ENCODE data around the gene LRP6. TPM values are rescaled to one million over a fixed set of nuclear protein-coding genes. Genes with fewer than 3 reads are reported as not detected.

Gene LRP6
- total and polyA plus RNA-seq, 4 donors: 9.4 to 125 (median 26.8) TPM

- DNase-seq (no peak), ATAC-seq (ENCODE audit: insufficient read depth, low FRiP score) (no peak)
- Histone ChIP-seq H3K9ac (ENCODE audit: insufficient read depth in 1 of 2, low read length in 2 of 2) (no peak overlapping the region), H3K4me1 (ENCODE audit: control insufficient read depth in 5 of 5, insufficient read depth in 5 of 5, low read length in 5 of 5) (peaks cover 0 to 8% (median 0%) of the 10 kb centered on the region in 5 donors), H3K4me3 (no peak overlapping the region), H3K36me3 (ENCODE audit: control insufficient read depth in 4 of 4, insufficient read depth in 4 of 4, low read length in 4 of 4) (no peaks in the 10 kb centered on the region), H3K9me3 (ENCODE audit: control insufficient read depth in 4 of 4, insufficient read depth in 3 of 4, low read length in 3 of 4) (no peaks in the 10 kb centered on the region), H3K27me3 (ENCODE audit: control insufficient read depth in 3 of 3, insufficient read depth in 3 of 3, low read length in 2 of 3) (no peaks in the 10 kb centered on the region), H3K27ac (ENCODE audit: low read depth in 1 of 2, low read length in 1 of 2) (no peak overlapping the region)
- 89 to 92% methylated on average over 8 of the region's 8 CpGs for whole genome bisulfite sequencing, 2 donors
- TF ChIP-seq CTCF (IDR thresholded peaks at IDR 0.05; ENCODE audit: control extremely low read depth, extremely low read depth): no peak
These were observed 30.5 kb upstream of the LRP6 start for GRCh38 chr12:12297201-12297830.

GRCh38 chr12:12294215-12295005 lies 27.6 kb upstream of the LRP6 start:
- 61 to 83% methylated on average over 5 of the region's 5 CpGs for WGBS, 2 donors
- ATAC-seq (ENCODE audit: insufficient read depth, low FRiP score): peak; percentile 53

GRCh38 chr12:12290206-12290605 lies 23.4 kb upstream of the LRP6 start:
- H3K27ac ChIP-seq (ENCODE audit: low read depth in 1 of 2, low read length in 1 of 2): no peak overlapping the region
- TF ChIP-seq CTCF (IDR thresholded peaks at IDR 0.05; ENCODE audit: control extremely low read depth, extremely low read depth): no peak
- H3K9ac ChIP-seq (ENCODE audit: insufficient read depth in 1 of 2, low read length in 2 of 2): no peak overlapping the region
- no peaks in the 10 kb centered on the region for H3K36me3 ChIP-seq (ENCODE audit: control insufficient read depth in 4 of 4, insufficient read depth in 4 of 4, low read length in 4 of 4)
- WGBS, 2 donors: 62 to 73% methylated on average over 1 of the region's 1 CpG
- DNase-seq: no peak
- ATAC-seq (ENCODE audit: insufficient read depth, low FRiP score): no peak
- H3K4me3 ChIP-seq: no peak overlapping the region
- no peaks in the 10 kb centered on the region for H3K9me3 ChIP-seq (ENCODE audit: control insufficient read depth in 4 of 4, insufficient read depth in 3 of 4, low read length in 3 of 4)
- H3K27me3 ChIP-seq (ENCODE audit: control insufficient read depth in 3 of 3, insufficient read depth in 3 of 3, low read length in 2 of 3): no peaks in the 10 kb centered on the region
- H3K4me1 ChIP-seq (ENCODE audit: control insufficient read depth in 5 of 5, insufficient read depth in 5 of 5, low read length in 5 of 5): peaks cover 0 to 8% (median 0%) of the 10 kb centered on the region in 5 donors

More at GRCh38 chr12:12294215-12295005, 27.6 kb upstream of the LRP6 start:
- H3K27me3 ChIP-seq (ENCODE audit: control insufficient read depth in 3 of 3, insufficient read depth in 3 of 3, low read length in 2 of 3): no peaks in the 10 kb centered on the region
- H3K27ac ChIP-seq (ENCODE audit: low read depth in 1 of 2, low read length in 1 of 2): peak overlapping the region in 1 of 2 donors; percentile 35
- H3K9ac ChIP-seq (ENCODE audit: insufficient read depth in 1 of 2, low read length in 2 of 2): no peak overlapping the region
- H3K4me3 ChIP-seq: no peak overlapping the region
- H3K36me3 ChIP-seq (ENCODE audit: control insufficient read depth in 4 of 4, insufficient read depth in 4 of 4, low read length in 4 of 4): no peaks in the 10 kb centered on the region
- H3K4me1 ChIP-seq (ENCODE audit: control insufficient read depth in 5 of 5, insufficient read depth in 5 of 5, low read length in 5 of 5): peaks cover 0 to 8% (median 0%) of the 10 kb centered on the region in 5 donors
- H3K9me3 ChIP-seq (ENCODE audit: control insufficient read depth in 4 of 4, insufficient read depth in 3 of 4, low read length in 3 of 4): no peaks in the 10 kb centered on the region
- no peak for TF ChIP-seq CTCF (IDR thresholded peaks at IDR 0.05; ENCODE audit: control extremely low read depth, extremely low read depth)
- DNase-seq: peak in 2 of 3 donors; percentile 16 to 19

Data from lung (tissue), 12 donors.